Stimulated activated CD4-positive, alpha-beta T cell treated with anti-CD3 and anti-CD28 coated beads, Interleukin-15, amount 100 ng/mL, for 48 hours (primary cell): ENCODE results near the gene CATSPER3.

Source experiments
- DNase-seq, 2 donors: peaks; one replicate each; pipeline ENCODE4 v3.0.0-alpha.2; 2020; ENCODE audit warnings: low read depth in 2 of 2

Gene CATSPER3

DNA sequence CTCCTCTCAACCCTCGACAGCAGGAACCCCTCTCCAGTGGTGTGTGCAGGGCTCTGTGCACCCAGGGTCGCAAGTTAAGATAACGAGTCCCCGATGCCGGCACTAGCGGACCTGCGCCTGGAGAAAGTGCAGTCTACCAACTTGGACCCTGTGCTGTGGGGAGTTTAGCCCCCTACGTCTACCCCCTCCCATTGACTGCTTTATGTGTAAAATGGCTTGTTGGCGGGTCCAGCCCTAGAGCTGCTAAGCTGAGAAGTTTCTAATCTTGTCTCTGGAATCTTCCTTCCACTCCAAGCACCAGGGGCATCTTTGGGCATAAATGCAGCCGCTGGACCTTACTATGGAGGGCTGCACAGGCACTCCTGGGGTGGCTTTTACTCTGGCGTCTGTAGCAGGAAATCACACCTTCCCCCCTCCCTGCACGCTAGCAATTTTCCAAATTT, 73.5 kb downstream of the CATSPER3 start:
- no peak for DNase-seq

DNA sequence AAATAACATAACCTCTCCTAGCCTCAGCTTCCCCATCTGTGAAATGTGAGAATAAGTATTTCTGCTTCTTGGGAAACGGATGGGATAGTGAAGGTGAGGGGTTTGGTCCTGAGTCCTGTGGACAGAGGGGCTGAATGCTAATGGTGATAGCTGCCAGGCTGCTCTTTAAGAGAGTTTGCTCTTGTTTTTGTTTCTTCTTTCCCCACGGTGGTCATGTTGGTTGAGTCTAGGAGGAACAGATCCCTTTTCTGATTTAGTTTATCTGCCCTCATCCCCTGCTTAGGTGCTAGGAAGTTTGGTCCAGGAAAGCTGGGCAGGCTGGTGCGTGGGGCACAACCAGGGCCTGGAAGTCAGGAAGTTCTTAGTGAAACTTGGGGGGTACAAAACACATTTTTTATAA, 74.0 kb downstream of the CATSPER3 start:
- no peak for DNase-seq

DNA sequence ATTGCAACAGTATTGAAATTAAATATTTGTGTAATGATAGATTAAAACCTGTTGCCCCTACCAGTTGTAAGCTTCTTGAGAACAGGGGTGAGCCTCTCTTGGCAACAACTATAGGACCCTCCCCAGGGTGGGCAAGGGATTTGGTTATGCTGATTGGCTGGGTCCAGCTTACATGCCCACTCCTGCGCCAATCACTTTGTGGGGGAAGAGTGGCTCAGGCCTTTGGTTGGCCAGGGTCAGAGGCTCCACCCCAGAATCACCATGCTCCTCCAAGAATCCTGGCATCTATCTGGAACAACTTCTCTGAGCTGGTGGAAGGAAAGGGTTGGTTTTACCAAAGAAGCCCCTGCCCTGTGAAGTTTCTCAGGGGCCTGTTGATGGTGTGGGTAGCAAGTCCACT, 74.9 kb downstream of the CATSPER3 start:
- DNase-seq, result no peak

DNA sequence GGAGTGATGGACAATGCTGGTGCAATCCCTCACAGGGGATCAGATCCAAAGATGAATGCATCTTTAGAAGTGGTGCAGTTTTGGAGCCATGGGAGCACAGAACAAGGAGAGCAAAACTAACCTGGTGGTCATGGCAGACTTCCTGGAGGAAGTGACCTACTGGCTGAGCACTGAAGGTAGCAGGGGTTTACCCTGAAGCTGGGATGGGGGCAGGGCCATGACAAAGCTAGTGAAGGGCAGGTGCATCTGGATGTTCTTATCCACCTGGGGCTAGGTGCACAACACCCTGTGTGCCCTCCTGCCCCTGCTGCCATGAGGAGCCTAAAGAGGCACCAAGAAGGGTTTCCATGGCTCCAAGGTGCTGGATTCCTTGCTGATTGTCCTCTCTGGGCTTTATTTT, 77.8 kb downstream of the CATSPER3 start:
- no peak for DNase-seq

DNA sequence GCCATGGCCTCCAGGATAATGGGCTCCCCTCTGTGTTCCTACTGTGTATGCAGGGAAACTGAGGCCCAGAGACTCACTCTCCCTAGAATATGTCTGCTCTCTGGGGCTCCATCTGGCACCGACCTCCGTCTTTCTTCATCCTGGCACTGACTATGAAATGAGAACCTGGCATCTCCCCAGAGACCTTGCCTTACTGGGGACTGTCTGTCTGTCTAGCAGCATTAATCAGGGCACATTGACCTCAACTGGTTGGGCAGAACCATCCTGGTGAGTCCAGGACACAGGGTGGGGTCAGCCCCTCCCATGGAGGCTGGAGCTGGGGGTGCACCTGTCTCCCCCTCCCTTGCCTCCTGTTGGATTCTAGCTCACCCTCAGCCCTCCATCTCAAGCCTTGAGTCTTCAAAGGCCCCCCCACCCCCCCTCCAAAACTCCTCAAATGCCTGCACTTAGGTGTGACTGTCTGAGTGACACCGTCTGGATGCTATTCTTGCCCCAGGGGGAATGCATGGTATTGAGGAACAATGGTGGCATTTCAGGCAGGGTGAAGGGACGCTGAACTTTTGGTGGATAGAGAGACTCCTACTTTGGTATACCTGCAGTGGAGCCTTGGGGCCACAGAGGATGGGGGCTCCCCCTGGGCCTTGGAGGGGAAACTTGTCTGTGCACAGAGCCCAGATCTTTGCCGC, 79.1 kb downstream of the CATSPER3 start:
- no peak for DNase-seq

DNA sequence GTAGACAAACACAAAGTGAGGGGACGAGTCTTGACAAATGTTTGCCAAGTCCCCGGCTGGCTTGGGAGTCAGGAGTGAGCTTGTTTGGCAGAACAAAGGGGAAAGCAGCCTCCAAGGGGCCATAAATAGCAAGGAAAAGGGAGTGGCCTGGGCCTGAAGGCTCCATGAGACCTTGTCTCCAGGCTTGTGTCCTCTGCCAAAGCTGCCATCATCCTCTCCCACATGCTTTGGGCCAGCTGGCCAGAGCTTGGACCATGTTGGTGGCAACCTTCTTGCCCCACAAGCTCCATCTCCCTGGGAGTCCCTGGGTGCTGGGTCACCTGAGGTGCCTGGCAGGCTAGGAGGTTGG, 79.6 kb downstream of the CATSPER3 start:
- DNase-seq, result no peak

DNA sequence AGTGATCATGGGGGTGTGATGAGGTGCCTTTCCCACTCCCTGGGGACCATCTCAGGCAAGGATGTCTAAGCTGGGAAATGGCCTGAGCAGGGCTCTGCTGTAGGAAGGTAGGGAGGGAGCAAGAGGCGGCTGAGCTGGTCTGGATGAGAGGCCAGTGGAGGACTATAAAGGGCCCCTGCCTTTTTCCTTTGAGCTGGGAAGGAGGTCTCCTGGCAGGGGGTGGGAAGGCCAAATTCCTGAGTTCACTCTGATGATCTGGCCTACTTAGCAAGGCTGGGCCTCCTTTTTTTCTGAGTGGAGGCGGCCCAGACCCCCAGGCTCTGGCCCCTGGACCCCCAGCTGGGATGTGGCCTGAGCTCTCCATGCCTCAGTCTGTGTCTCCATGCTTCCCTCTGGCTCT, 80.6 kb downstream of the CATSPER3 start:
- no peak for DNase-seq

DNA sequence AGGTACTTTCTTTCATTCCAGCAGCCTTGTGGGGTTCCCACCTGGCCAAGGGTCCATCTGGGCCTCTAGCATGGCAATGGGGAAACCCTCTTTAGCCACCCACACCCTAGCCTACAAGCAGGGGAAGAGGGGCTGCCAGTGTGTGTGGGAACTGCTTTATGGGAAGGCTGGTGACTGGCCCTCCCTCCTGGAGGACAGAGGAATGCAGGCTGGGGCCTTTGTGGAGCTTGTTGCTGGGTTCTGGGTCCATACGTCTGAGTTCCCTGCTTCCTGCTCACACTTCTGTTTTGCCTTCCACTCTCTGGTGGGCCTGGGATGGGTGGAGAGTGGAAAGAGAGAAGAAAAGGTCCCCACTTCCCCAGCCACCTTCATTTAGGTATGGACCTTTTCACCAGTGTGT, 81.2 kb downstream of the CATSPER3 start:
- no peak for DNase-seq

DNA sequence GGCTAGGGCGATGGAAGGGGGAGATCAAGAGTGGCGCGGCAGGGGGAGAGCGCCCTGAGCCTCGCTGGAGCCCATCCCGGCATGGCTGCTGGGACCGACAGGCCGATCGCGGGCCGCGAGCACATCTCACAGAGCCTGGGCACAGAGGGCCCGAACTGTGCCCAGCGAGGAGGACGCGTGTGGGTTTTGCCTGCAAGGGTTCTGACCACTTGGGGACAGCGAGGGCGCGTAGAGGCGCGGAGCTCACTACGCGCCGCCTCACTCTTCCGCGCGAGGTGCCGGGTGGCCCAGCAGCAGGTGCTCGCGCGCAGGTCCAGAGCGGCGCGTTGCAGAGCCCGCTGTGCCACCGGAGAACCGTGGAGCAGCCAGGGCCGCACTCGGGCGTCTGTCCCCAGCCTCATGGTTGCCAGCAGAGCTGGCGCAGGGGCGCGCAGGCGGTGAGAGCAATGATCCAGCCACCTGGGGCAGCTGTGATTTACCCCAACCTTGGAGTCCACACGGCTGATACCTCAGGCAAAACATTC, 82.6 kb downstream of the CATSPER3 start:
- DNase-seq, result no peak

DNA sequence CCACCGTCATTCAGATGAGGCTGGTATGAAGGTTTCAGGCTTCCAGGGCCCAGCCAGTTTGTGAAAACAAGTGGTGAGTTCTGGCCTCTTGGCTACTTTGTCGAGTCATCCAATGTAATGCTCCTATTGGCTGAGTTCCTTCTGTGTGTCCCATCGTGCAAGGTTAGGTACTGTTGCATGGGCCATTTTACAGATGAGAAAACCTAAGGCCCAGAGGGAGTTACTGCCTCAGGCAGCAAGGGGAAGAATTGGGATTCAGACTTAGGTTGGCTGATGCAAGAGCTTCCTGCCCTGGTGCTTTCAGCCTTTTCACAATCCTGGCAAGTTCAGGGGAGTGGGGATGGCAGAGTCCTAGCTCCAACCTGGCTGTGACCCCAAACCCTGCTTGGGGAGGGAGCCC, 83.7 kb downstream of the CATSPER3 start:
- DNase-seq, result no peak

DNA sequence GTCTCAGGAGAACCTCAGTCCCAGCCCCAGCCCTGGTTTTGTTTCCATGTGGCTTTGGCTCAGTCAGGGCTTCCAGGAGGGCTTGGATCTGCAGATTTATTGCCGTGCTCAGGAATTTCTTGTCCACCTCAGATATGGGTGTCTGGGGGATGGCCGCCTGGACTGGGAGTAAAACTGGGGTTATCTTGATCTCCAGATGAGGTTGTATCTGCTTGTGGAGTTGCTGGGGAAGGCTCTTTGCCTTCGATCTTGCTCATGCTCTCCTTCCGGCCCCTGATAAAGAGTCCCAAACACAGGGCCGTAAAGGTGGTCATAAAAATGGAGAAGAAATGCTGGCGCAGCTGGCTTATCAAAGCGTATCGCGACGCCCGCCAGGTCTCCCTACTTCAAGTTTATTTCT, 84.2 kb downstream of the CATSPER3 start:
- DNase-seq, result no peak

DNA sequence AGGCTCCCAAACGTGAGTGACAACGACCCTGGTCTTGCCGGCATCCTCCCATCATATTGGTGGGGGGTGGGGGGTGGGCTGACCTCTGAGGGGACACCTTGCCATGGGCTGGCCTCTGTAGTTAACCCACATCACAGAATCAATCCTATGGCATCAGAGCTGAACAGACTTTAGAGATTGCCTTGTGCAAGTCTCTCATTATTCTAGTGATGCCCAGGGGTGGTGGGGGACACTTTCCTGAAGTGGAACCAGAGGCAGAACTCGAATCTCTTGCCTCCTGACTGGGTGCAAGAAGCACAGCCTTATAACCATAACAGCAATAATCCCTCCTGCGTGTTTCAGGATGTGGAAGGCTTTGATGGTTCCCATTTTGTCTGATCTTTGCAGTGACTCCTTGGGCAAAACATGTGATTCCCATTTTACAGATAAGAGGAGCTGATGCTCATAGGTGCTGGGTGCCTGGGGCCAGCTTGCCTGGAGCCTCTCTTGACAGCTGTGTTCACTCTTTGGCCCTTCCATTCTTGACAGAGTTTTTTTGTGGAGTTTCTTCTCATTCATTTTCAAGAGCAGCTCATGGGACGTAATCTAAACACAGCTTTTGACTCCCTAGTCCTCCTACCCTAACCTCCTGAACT, 84.9 kb downstream of the CATSPER3 start:
- DNase-seq, result no peak

DNA sequence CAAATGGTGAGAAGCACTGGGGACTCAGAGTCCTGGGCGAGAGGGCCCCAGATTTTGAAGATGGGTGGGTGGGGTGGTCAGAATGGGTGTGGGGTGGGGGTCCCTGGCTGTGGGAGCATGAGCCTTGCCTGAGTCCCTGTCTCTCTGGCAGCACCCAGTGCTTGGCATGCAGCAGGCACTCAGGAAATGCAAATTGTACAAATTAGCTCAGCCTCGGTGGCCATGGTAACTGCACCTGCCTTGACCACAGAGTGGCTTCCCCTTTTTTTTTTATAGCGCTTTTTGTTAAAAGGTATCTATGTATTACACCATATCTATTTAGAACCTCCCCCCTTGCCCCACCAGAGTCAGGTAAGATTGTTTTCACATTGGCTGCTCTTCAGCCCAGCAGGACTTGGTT, 85.6 kb downstream of the CATSPER3 start:
- no peak for DNase-seq

DNA sequence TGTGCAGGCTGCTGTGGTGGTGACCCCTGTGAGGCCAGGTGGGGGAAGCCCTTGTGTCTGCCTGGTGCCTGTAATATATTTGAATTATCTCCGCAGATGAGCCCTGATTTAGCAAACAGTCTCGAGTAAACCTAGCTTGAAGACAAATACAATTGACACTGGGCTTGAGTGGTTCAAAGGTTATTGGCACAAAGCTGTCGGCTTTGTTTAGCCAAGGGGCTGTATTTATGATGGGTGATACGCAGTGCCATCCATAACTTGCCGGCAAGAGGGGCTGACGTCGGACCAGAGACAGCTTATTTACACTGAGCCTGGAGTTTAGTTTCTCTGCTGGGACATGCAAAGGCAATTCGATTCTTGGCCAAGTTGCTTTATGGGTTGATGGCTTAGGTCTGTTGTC, 86.3 kb downstream of the CATSPER3 start:
- DNase-seq, result no peak

DNA sequence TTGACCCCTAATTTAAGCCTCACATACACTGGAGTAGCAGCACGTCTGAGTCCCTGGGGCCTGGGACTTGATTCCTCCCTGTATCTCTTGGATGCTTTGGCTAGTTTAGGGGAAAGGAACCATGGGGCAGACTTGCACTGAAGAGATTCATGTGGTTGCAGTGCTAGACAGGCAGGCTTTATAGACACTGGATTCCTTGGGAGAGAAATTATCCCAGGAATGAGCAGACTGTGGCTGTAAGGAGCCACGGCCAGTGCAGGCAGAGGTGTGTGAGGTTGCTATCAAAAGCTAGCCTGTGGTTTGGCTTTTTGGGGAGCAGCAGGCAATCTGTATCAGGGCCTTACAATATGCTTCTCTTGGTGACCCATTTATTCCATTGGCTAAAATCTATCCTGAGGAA, 86.8 kb downstream of the CATSPER3 start:
- DNase-seq, result no peak

DNA sequence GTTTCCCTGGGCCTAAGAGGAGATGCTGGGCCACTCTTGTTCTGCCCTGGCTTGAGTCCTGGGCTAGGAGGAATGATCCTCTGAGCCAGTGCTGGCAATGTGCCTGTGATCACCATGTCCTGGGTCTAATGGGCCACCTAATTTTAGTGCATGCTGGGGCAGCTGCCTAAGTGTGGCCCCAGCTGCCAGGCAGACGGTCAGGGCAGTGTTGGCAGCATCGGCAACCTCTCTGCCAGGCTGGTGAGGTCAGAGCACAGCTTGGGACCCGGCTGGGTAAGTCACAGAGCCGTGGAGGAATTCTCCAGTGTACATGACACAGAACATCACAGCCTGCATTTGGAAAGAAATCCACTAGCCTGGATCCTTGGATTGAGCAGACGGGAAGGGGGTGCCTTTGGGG, 87.7 kb downstream of the CATSPER3 start:
- no peak for DNase-seq

DNA sequence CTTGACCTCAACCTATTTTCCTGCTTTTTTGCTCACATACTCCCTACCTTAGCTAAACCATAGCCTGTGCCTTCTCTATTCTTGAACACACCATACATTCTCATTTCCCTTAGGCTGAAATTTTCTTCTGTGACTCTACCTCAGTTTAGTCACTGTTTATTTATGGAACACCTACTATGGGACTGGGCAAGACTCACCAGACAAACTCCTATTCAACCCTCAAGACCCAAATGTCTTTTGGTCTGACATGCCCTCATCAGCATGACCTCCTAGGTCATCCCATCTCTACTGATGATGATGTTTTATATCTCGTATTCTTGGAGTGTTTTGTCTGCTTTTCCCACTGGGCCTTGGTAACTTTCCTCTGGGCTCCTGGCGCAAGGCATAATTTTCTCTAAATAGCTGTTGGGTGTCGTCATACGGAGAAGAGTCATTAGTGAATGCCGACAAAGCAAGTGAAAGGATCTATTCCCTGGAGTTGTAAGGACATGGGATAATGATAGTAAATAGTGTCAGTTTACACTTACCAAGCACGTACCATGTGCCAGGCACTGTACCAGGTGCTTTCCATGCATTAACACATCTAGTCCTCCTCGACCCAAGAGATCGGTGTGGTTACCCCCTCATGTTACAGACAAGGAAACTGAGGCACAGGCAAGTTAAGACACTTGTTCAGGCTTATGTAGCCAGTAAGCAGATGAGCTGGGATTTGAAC, 88.8 kb downstream of the CATSPER3 start:
- DNase-seq, result no peak

DNA sequence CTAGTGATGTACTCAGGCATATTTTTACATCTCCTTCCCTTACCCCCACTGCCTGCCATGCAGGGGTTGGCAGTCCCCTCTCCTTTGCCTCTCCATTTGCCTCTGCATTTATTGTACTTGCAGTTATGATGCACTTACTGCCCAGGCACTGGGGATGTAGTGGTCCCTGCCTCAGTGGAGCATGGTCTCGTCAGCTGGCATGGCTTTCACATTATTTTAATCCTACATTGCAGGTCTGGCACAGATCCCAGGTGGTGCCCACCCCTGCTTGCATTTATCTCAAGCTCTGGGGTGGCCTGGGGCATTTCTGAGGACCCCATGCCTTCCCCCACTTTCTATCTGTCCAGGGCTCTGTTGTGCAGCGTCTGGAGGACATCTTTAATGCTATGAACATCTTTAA, 89.5 kb downstream of the CATSPER3 start:
- no peak for DNase-seq

DNA sequence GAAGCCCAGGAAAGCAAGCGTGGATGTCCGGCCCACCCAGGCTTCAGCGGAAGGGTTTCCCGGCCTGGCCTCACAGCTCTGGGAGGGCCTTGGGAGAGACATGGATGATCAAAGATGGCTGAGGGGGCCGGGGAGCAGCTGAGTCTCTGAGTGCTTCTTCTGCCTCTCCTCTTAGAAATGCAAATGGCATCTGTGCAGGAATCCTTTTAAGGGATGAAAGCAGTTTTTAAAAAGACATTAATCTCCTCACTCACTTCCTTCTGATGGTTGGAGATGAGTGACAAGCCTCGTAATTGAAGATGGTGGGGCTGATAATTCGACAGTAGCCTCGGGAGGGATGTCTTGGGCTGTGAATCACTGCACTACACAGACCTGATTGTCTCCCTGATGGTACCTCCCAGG, 90.6 kb downstream of the CATSPER3 start:
- no peak for DNase-seq

DNA sequence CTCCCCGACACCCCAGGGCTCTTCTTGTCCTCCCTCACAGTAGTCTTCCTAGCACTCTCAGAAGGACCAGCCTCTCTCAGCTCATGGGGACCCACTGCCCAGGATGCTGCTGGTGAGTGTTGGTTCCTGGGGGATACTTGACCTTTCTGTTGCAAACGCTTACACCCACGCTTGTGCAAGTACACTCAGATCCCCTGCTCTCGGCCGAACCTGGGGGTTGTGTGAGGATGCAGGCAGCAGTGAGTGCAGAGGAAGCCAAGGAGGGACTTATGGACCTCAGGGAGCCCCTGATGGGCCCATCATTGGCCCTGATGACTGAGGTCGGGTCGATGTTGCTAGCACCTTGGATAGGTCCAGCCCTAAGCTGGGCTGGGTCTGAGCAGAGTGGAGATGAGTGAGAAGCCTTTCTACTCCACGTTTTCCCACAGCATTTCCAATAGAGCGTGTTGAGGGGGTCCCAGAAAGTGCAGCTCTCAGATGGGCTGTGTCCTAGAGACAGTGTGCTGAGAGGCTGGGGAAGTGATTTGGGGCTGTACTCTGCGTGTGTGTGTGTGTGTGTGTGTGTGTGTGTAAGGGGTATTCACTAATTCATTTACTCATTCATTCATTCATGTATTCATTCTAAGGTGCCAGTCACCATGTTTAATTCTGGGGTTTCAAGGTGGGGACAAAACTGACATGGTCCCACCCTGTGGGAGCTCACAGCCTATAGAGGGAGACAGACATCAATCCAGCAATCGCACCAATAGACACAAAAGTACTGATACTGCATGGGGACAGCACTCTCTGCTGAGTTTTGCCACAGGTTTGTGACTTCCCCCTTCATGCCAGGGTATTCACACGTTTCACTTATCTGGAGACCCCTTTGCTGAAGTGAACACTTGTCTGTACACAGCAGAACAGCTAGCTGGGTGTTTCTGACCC, 91.6 kb downstream of the CATSPER3 start:
- DNase-seq, result no peak

DNA sequence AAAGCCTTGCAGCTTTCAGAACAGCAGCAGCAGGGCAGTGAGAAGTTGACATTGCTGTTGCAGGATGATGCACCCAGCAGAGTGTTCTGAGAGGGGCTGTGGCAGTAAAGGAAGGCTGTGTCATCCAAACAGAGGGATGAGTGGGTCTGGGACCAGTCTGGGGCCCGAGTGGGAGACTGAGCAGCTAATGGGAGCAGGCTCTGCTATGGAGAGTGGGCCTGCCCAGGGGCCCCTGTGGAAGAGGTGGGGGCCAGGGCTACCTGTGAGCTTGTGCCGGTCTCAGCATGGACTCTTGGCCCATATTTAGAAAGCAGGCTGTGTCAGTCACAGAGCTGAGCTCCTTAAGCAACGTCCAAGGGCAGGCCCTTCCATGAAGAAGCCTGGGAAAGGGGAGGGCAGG, 92.3 kb downstream of the CATSPER3 start:
- DNase-seq, result no peak

DNA sequence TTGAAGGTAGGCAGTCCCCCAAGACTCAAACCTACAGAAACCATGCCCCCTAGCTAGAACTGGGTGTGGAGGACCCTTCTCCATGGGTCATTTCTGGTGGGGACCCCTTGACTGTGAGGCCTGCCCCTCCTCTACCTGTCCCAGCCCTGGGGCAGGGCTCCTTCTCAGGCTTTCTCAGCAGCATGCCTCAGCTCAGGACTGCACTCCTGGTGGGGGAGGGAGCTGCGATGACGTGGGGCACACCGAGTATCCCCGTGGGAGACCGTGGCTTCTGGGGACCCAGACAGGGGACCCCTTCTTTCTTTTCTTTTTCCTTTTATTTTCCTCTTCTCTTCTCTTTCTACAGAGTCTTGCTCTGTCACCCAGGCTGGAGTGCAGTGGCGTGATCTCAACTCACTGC, 93.3 kb downstream of the CATSPER3 start:
- DNase-seq, result no peak
